ENCODE data around the gene SERPINA10.
"Not testable (repeated sequence)": the region's sequence is repeated elsewhere in the genome, so short reads cannot be mapped to it uniquely, and the experiment has no call there.

SERPINA10 gene

GRCh38 chr14:94313991-94314655, 21.1 kb upstream of the SERPINA10 start:
- DNase-seq = no peak

- DNase-seq = no peak
Observed at GRCh38 chr14:94312481-94313246, 19.6 kb upstream of the SERPINA10 start.

GRCh38 chr14:94310248-94310647, 17.2 kb upstream of the SERPINA10 start:
- DNase-seq = no peak

- DNase-seq = no peak
Observed at GRCh38 chr14:94309721-94310120, 16.7 kb upstream of the SERPINA10 start.

- peak; percentile 23 for DNase-seq
Observed at GRCh38 chr14:94307410-94307992, 14.4 kb upstream of the SERPINA10 start.

- no peak for DNase-seq
Observed at GRCh38 chr14:94306047-94306978, 13.2 kb upstream of the SERPINA10 start.

GRCh38 chr14:94305620-94306019, 12.6 kb upstream of the SERPINA10 start:
- DNase-seq = no peak

GRCh38 chr14:94304243-94304642, 11.2 kb upstream of the SERPINA10 start:
- DNase-seq = no peak

GRCh38 chr14:94303111-94303510, 10.0 kb upstream of the SERPINA10 start:
- no peak for DNase-seq

GRCh38 chr14:94298130-94298529, 5.1 kb upstream of the SERPINA10 start:
- no peak for DNase-seq

GRCh38 chr14:94296181-94296545, 3.1 kb upstream of the SERPINA10 start:
- DNase-seq = not testable (repeated sequence)

- no peak for DNase-seq
Observed at GRCh38 chr14:94295360-94296180, 2.5 kb upstream of the SERPINA10 start.

GRCh38 chr14:94293578-94293924, 483 bp upstream of the SERPINA10 start:
- no peak for DNase-seq

GRCh38 chr14:94292526-94292871, 569 bp downstream of the SERPINA10 start:
- DNase-seq = no peak

- no peak for DNase-seq
Observed at GRCh38 chr14:94291906-94292525, 1.1 kb downstream of the SERPINA10 start.

GRCh38 chr14:94291159-94291905, 1.7 kb downstream of the SERPINA10 start:
- no peak for DNase-seq

- DNase-seq = no peak
Observed at GRCh38 chr14:94290197-94290596, 2.9 kb downstream of the SERPINA10 start.

- DNase-seq = no peak
Observed at GRCh38 chr14:94288610-94289465, 4.2 kb downstream of the SERPINA10 start.

- no peak for DNase-seq
Observed at GRCh38 chr14:94285158-94285557, 7.9 kb downstream of the SERPINA10 start.

GRCh38 chr14:94284221-94284620, 8.8 kb downstream of the SERPINA10 start:
- no peak for DNase-seq

All from activated CD4-positive, alpha-beta T cell treated with anti-CD3 and anti-CD28 coated beads, Interleukin-2, amount 50 U/mL, for 16 hours (primary cell).